GM11168 (cell line): ENCODE measurements around the gene F12.

Experiments used
- in situ Hi-C: fragments of 300-500 bp; cut with MboI; formaldehyde crosslinking; loops from one replicate; pipeline ENCODE4 v1.12.0; 2022; ENCODE audit warnings: low sequenced_read_pairs; ENCODE audit not compliant: unreplicated experiment

F12 gene

DNA sequence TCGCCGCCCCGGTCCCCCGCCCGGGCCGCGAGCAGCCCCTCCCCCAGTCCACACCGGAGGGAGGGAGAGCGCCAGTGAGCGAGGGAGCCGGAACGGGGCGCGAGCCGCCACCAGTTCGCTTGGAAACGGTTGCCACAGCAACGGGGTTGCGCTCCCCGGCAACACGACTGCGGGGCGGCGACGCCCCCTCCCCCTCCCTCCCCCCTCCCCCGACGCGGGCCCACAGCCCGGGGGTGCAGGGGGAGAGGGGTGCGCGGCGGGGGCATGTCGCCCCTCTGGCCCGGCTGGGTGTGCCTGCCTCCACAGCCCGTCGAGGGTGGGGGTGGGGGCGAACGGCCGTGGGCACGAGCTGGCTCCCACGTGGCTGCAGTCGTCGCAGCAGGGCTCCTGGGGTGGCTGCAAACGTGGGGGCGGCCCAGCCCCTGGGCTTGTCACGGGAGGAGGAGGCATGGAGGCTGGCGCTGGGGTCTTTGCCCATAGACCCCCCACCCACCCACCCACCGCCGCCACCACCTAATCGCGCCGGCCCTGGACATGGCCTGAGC is 37.8 kb upstream of the F12 start:
- in situ Hi-C loops, result loop anchor here (5.0 kb wide), 1 partner anchor 40 kb away; the partner anchor contains the start of gene F12

DNA sequence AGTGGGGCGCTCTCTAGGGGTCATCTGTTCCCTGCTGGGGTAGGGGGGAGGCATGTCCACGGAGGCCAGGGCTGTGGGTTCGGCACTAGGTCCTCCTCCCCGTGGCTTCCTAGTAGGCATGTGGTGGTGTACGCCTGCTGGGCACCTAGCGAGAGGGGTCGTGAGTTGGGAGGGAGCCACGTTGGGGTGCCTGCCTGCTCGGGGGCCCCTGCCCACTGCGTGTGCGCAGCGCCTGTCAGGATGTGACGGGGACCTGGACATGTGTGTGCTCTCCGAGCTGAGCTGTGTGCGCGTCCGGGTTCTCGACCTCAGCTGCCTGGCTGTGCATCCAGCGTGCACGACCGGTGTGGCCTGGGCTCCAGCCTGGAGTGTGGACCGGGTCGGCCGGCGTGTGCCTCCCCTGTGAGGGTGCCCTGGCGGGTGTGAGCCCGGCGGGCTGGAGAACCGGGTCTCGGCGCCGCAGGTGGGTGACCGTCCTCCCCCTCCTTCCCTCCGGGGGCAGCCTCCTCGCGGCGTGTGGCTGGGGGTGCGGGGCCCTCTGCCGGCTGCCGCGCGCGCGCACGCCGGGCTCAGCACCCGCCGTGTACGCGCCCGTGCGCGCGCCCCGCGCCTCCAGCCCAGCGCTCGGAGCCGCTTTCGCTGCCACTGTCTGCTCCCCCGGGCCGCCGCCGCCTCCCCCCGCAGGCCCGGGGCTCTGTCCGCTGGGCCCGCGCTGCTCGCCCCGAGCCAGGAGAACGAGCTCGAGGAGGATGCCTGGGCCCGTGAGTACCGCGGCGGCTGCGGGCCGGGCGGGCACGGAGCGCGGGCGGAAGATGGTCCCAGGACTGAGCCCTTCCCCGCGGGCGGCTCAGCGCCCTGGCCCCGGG is 37.1 kb upstream of the F12 start, which contains the start of gene PRR7:
PRR7 (plus strand) TSS at position 615 of the 866 bp plus-strand sequence. CDS start 8,254 bp downstream, outside the sequence.
- in situ Hi-C loops, result loop anchor here (5.0 kb wide), 1 partner anchor 39 kb away; the partner anchor contains the start of gene F12

GRCh38 chr5:177445917-177446199 is 36.5 kb upstream of the F12 start:
- in situ Hi-C loops, result loop anchor here (5.0 kb wide), 1 partner anchor 39 kb away; the partner anchor contains the start of gene F12

DNA sequence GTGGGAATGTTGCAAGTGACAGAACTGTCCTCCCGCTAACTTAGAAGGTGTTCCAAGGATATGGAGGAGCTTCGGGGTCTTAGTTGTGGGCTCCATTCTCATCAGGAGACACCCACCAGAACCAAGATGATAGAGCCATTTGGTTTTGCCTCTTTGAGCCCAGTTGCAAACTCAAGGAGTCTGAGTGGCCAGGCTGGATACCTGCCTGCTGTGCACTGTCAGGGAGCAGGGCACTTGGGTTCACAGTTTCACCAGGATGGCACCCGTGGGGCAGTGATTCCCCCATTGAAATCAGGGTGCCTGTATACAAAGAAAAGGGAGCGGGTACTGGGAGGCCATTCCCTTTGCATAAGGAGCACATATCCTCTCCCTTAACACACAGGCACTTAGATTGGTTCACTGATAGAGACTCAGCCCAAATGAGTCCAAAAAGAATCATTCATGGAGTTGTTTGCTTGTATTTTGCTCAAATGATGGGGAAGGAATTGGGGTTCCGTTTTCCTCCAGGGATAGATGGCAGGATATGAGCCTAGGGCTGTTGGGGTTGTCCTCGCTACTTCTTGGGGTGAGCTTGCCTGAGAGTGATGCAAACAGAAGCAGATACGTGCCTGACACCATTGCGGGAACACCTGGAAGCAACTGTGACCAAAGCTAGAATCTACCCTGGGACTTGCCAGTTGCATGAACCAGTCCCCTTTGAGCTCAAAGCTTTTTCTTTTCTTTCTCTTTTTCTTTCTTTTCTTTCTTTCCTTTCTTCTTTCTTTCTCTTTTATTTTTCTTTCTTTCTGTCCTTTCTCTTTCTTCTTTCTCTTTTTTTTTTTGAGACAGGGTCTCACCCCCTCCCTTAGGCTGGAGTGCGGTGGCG is 35.9 kb upstream of the F12 start:
- in situ Hi-C loops, result loop anchor here (5.0 kb wide), 1 partner anchor 38 kb away; the partner anchor contains the start of gene F12

DNA sequence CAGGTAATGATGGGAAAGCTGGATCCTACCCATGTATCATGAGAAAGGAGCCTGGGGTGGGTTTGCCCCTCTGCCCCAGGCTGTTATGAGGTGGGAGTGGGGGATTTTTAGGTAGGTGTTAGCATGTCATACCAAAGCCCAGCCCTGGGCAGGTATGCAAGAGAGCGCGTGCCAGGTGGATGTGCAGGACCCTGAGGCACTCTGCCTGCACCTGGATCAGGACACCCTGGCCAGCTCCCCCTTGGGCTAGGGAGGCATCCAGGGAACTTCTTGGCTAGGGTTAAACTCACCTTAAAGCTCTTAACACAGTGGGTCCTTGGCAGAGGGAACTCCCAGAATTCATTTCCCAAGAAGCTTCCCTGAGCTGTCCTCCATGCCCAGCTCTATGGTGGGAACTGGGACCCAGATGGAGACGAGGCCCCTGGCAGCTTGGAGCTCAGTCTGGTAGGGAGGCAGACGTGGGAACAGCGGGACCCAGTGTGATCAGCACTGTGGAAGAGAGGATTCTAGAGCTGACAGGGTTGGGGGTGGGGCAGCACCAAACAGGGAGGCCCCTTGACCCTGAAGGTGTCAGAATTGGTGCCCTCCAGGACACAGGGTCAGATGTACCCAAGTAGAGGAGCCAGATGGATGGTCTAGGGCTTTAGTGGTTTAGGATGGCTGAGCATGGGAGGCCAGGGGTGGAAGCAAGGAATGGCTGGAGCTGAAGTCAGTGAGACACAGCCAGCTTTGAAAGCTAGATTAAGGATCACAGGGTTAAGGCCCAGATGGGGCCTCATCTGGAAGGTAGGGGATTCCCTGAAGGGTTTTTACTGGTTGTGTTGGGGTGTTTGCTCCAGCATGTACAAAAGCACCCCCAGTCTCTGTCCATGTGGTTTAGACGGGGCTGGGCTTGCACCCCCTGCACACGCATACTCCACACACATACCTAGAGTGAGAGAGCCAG is 35.0 kb upstream of the F12 start:
- in situ Hi-C loops, result loop anchor here (5.0 kb wide), 1 partner anchor 37 kb away; the partner anchor contains the start of gene F12

DNA sequence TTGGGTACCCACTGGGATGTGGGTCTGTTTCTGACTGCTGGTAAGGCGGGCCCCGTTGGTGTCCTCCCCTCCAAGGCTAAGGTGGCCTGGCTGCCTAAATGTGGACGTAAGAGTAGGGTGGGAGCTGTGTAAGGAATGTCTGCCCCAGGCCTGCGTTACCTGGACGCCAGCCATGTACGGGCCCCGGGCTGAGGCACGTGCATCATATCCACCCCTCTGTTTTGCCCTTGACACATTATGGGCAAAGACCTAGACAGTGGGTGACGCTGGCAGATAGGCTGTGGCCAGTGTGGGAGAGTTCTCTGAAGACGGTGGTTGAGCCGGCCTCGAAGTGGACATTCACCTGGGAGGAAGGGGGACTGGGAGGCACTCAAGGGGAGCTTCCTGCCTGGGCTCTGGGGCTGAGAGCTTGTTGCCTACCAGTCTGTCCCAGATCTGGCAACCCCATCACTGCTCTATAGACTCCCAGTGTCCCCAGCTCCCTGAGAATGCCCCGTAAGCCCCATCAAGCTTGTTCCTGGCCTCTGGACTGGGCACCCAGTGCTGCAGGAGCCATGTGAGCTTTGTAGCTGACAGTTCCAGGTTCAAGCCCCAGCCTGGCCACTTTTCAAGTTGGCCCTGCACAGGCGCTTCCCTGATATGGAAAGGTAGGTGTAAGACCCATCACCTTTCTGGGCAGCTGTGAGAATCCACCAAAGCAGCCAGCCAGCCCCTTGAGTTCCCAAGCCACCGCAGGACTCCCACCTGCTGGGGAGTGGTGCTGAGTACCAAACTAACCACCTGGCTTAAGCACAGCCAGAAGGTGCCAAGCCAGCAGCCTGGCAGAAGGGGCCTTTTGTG is 34.0 kb upstream of the F12 start:
- in situ Hi-C loops, result no loop called here

- in situ Hi-C loops, result no loop called here
Observed at GRCh38 chr5:177442066-177442826, 32.9 kb upstream of the F12 start.

- in situ Hi-C loops, result no loop called here
Observed at GRCh38 chr5:177440990-177441780, 31.8 kb upstream of the F12 start.

- in situ Hi-C loops, result no loop called here
Observed at GRCh38 chr5:177440211-177440989, 31.0 kb upstream of the F12 start.

- in situ Hi-C loops, result no loop called here
Observed at GRCh38 chr5:177439518-177440053, 30.2 kb upstream of the F12 start.

GRCh38 chr5:177438468-177438867 is 29.1 kb upstream of the F12 start:
- in situ Hi-C loops, result no loop called here

GRCh38 chr5:177437623-177438022 is 28.3 kb upstream of the F12 start:
- in situ Hi-C loops, result no loop called here

GRCh38 chr5:177435847-177436536 is 26.6 kb upstream of the F12 start:
- in situ Hi-C loops, result no loop called here

DNA sequence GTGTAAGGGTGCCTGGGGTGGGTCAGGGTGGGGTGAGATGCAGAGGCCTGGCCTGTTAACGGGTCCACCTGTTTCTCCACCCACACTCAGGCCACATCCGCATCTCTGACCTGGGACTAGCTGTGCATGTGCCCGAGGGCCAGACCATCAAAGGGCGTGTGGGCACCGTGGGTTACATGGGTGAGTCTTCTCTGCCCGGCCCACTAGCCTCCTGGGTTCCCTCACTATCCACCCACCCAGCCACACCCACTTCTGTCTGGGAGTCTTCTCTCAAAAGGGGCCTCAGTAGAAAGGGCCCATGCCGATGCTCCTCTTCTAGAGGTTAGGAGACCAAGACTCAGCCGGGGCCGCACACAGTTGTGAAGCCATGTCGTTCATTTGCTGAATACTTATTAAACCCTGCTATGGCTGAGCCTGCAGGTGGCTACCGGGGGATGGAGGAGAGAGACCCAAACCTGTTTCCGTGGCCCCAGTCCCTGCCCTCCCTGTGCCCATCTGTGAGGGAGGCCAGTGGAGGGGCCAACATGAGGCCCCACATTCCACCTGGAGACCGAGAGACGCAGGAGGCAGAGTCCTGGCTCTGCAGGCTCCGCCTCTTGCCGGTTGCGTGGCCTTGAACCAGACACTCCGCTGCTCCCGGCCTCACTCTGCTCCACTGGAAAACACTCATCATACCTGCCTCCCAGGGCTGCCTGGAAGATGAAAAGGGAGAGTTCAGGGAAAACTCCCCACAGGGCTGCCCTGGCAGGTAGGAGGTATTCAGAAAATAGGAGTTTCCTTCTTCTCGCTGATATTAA is 25.8 kb upstream of the F12 start:
- in situ Hi-C loops, result no loop called here

- in situ Hi-C loops, result no loop called here
Observed at GRCh38 chr5:177434437-177434836, 25.1 kb upstream of the F12 start.
